SK-N-SH treated with all-trans-retinoic acid at 6 μM for 48 hours (cell line): ENCODE measurements around the gene KL.

Experiments
- ATAC-seq: fragments of 200-7000 bp; cut with Tn5 transposase; 3 replicates; pipeline ENCODE4 v1.9.1; 2020; ENCODE audit warnings: mild to moderate bottlenecking, moderate library complexity
- ARNTL ChIP-seq: fragments of 450-650 bp; formaldehyde crosslinking; IDR thresholded peaks from 2 replicates; pipeline ENCODE4 v1.5.0; 2020; ENCODE audit warnings: low read depth, mild to moderate bottlenecking, moderate library complexity, borderline replicate concordance
- BACH2 ChIP-seq: fragments of 250-450 bp; sonication (Bioruptor Pico); IDR thresholded peaks from 2 replicates; pipeline ENCODE4 v1.9.0; 2021; ENCODE audit warnings: mild to moderate bottlenecking, borderline replicate concordance
- ESRRG ChIP-seq: fragments of 250-450 bp; sonication (Bioruptor Pico); IDR thresholded peaks from 2 replicates; pipeline ENCODE4 v1.6.1; 2021; ENCODE audit warnings: mild to moderate bottlenecking
- GLIS3 ChIP-seq: fragments of 250-450 bp; sonication (Bioruptor Pico); IDR thresholded peaks from 2 replicates; pipeline ENCODE4 v1.5.0; 2020; ENCODE audit warnings: mild to moderate bottlenecking, moderate library complexity
- ISL1 ChIP-seq: fragments of 250-450 bp; sonication (Bioruptor Pico); IDR thresholded peaks from 2 replicates; pipeline ENCODE4 v2.1.2; 2022; ENCODE audit warnings: mild to moderate bottlenecking, moderate library complexity
- OSR1 ChIP-seq: fragments of 250-450 bp; sonication (Bioruptor Pico); IDR thresholded peaks from 2 replicates; pipeline ENCODE4 v1.8.0; 2022; ENCODE audit warnings: moderate library complexity, mild to moderate bottlenecking, inconsistent platforms
- PPARA ChIP-seq: fragments of 250-450 bp; sonication (Bioruptor Pico); IDR thresholded peaks from 2 replicates; pipeline ENCODE4 v1.5.0; 2020; ENCODE audit warnings: mild to moderate bottlenecking, borderline replicate concordance
- RARB ChIP-seq: fragments of 250-450 bp; sonication (Bioruptor Pico); IDR thresholded peaks from 2 replicates; pipeline ENCODE4 v1.8.0; 2021; ENCODE audit warnings: mild to moderate bottlenecking, moderate library complexity
- TCF4 ChIP-seq: fragments of 250-450 bp; sonication (Bioruptor Pico); IDR thresholded peaks from 2 replicates; pipeline ENCODE4 v1.8.0; 2021; ENCODE audit warnings: mild to moderate bottlenecking, moderate library complexity, borderline replicate concordance
- TOX ChIP-seq: fragments of 250-450 bp; sonication (Bioruptor Pico); IDR thresholded peaks from 2 replicates; pipeline ENCODE4 v1.8.0; 2021; ENCODE audit warnings: mild to moderate bottlenecking, moderate library complexity, borderline replicate concordance
- ZC3H10 ChIP-seq: fragments of 250-450 bp; sonication (Bioruptor Pico); IDR thresholded peaks from 2 replicates; pipeline ENCODE4 v1.5.1; 2021; ENCODE audit warnings: mild to moderate bottlenecking, moderate library complexity
- ZFP3 ChIP-seq: fragments of 250-450 bp; sonication (Bioruptor Pico); IDR thresholded peaks from 2 replicates; pipeline ENCODE4 v1.5.0; 2020; ENCODE audit warnings: mild to moderate bottlenecking, moderate library complexity
- ZFP30 ChIP-seq: fragments of 450-650 bp; formaldehyde crosslinking; IDR thresholded peaks from 2 replicates; pipeline ENCODE4 v1.5.0; 2022; ENCODE audit warnings: mild to moderate bottlenecking, moderate library complexity
- ZNF565 ChIP-seq: fragments of 450-650 bp; formaldehyde crosslinking; conservative IDR thresholded peaks from 2 replicates; pipeline ENCODE4 v1.5.0; 2020; ENCODE audit warnings: low read depth, mild to moderate bottlenecking, moderate library complexity
- ZNF70 ChIP-seq: fragments of 450-650 bp; formaldehyde crosslinking; IDR thresholded peaks from 2 replicates; pipeline ENCODE4 v1.5.0; 2020; ENCODE audit warnings: mild to moderate bottlenecking, moderate library complexity
- ZNF8 ChIP-seq: fragments of 450-650 bp; formaldehyde crosslinking; IDR thresholded peaks from 2 replicates; pipeline ENCODE4 v1.5.0; 2020; ENCODE audit warnings: mild to moderate bottlenecking, moderate library complexity
- TF ChIP-seq, protein P1 (sequence below): fragments of 250-450 bp; sonication (Bioruptor Pico); IDR thresholded peaks from 2 replicates; pipeline ENCODE4 v1.8.0; 2020; ENCODE audit warnings: mild to moderate bottlenecking, moderate library complexity, borderline replicate concordance
- TF ChIP-seq, protein P2 (sequence below): fragments of 250-450 bp; sonication (Bioruptor Pico); IDR thresholded peaks from 2 replicates; pipeline ENCODE4 v1.8.0; 2021; ENCODE audit warnings: low read depth, mild to moderate bottlenecking, moderate library complexity, borderline replicate concordance
- TF ChIP-seq, protein P3 (sequence below): fragments of 250-450 bp; sonication (Bioruptor Pico); IDR thresholded peaks from 2 replicates; pipeline ENCODE4 v1.5.1; 2020; ENCODE audit warnings: low read depth, mild to moderate bottlenecking, moderate library complexity
- TF ChIP-seq, protein P4 (sequence below): fragments of 250-450 bp; sonication (Bioruptor Pico); IDR thresholded peaks from 2 replicates; pipeline ENCODE4 v1.5.0; 2020; ENCODE audit warnings: mild to moderate bottlenecking, moderate library complexity
- TF ChIP-seq, protein P5 (sequence below): fragments of 250-450 bp; sonication (Bioruptor Pico); IDR thresholded peaks from 2 replicates; pipeline ENCODE4 v1.5.1; 2021; ENCODE audit warnings: mild to moderate bottlenecking, moderate library complexity

KL gene

DNA sequence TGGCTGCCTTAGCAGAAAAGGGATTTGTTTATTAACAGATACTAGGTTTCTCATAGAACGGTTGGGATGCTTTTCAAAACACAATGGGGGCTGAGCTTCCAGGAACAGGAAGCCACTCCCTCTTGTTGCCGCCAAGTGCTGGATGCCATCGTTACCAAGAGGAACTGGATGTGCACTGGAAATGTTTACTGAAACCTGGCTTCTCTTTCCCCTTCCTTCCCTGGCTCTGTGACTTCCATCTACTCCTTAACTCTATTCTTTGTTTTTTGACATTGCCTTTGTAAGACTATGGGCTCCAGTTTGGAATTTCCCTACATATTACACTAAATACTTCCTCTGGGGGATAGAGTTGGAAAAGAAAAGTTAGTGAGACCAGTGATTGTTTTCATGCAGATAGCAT is 11.7 kb upstream of the KL start (continued):
- no peak for TF ChIP-seq PPARA (CRISPR knock-in tag)
- TF ChIP-seq GLIS3 (CRISPR knock-in tag), result no peak
- TF ChIP-seq BACH2 (CRISPR knock-in tag), result no peak
- TF ChIP-seq ZC3H10 (CRISPR knock-in tag), result no peak

DNA sequence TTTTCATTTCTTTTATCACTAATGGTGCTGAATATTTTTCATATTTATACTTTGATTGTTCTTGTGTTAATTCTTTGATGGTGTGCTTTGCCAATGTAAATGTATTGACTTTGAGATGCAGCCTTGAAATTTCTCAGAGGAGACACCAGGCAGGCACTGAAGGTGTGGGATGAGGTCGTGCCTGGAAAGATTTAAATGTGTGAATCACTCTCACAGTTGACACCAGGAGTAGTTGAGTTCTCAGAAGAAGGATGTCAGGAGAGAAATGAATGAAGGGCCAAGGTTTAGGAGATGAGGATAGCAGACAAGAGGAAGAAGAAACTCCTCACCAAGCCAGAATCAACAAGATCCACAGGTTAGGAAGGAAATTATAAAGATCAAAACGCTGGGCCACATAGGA is 10.1 kb upstream of the KL start:
- TF ChIP-seq ZNF8, result no peak
- TF ChIP-seq, protein P1, sequence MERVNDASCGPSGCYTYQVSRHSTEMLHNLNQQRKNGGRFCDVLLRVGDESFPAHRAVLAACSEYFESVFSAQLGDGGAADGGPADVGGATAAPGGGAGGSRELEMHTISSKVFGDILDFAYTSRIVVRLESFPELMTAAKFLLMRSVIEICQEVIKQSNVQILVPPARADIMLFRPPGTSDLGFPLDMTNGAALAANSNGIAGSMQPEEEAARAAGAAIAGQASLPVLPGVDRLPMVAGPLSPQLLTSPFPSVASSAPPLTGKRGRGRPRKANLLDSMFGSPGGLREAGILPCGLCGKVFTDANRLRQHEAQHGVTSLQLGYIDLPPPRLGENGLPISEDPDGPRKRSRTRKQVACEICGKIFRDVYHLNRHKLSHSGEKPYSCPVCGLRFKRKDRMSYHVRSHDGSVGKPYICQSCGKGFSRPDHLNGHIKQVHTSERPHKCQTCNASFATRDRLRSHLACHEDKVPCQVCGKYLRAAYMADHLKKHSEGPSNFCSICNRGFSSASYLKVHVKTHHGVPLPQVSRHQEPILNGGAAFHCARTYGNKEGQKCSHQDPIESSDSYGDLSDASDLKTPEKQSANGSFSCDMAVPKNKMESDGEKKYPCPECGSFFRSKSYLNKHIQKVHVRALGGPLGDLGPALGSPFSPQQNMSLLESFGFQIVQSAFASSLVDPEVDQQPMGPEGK (CRISPR knock-in tag), result no peak
- TF ChIP-seq ISL1, result no peak
- TF ChIP-seq, protein P2, sequence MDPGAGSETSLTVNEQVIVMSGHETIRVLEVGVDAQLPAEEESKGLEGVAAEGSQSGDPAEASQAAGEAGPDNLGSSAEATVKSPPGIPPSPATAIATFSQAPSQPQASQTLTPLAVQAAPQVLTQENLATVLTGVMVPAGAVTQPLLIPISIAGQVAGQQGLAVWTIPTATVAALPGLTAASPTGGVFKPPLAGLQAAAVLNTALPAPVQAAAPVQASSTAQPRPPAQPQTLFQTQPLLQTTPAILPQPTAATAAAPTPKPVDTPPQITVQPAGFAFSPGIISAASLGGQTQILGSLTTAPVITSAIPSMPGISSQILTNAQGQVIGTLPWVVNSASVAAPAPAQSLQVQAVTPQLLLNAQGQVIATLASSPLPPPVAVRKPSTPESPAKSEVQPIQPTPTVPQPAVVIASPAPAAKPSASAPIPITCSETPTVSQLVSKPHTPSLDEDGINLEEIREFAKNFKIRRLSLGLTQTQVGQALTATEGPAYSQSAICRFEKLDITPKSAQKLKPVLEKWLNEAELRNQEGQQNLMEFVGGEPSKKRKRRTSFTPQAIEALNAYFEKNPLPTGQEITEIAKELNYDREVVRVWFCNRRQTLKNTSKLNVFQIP (CRISPR knock-in tag), result no peak
- TF ChIP-seq GLIS3 (CRISPR knock-in tag), result no peak
- TF ChIP-seq PPARA (CRISPR knock-in tag), result no peak
- TF ChIP-seq TCF4 (CRISPR knock-in tag), result no peak
- TF ChIP-seq ZNF565, result no peak
- ATAC-seq, result no peak

DNA sequence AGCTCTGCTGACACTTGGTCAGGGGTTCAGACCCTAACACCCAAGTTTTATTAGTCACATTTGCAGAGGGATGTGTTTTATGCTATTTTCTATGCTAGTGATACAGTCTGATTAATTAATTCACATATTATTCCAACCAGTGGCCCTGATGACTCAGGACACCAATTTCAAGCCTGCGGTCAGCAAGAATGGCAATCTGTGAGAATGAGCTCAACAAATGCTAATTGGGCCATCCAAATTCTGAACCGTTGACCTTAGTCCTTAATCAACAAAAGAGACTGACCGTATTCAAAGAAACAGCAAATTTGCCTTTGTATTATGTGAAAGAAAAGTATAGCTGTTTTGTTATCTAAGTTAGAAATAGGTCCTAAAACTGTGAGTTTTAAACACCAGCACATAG is 9.6 kb upstream of the KL start:
- TF ChIP-seq ZFP30 (no peak), TOX (CRISPR knock-in tag) (no peak), ZNF70 (CRISPR knock-in tag) (no peak), GLIS3 (CRISPR knock-in tag) (no peak), ARNTL (CRISPR knock-in tag) (no peak), TCF4 (CRISPR knock-in tag) (no peak), BACH2 (CRISPR knock-in tag) (no peak), OSR1 (CRISPR knock-in tag) (no peak), RARB (CRISPR knock-in tag) (no peak), ZC3H10 (CRISPR knock-in tag) (no peak), PPARA (CRISPR knock-in tag) (no peak), ISL1 (no peak), ESRRG (CRISPR knock-in tag) (no peak), ZNF8 (no peak), ZFP3 (CRISPR knock-in tag) (no peak)
- TF ChIP-seq, protein P3, sequence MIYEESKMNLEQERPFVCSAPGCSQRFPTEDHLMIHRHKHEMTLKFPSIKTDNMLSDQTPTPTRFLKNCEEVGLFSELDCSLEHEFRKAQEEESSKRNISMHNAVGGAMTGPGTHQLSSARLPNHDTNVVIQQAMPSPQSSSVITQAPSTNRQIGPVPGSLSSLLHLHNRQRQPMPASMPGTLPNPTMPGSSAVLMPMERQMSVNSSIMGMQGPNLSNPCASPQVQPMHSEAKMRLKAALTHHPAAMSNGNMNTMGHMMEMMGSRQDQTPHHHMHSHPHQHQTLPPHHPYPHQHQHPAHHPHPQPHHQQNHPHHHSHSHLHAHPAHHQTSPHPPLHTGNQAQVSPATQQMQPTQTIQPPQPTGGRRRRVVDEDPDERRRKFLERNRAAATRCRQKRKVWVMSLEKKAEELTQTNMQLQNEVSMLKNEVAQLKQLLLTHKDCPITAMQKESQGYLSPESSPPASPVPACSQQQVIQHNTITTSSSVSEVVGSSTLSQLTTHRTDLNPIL (CRISPR knock-in tag), result no peak
- TF ChIP-seq, protein P4, sequence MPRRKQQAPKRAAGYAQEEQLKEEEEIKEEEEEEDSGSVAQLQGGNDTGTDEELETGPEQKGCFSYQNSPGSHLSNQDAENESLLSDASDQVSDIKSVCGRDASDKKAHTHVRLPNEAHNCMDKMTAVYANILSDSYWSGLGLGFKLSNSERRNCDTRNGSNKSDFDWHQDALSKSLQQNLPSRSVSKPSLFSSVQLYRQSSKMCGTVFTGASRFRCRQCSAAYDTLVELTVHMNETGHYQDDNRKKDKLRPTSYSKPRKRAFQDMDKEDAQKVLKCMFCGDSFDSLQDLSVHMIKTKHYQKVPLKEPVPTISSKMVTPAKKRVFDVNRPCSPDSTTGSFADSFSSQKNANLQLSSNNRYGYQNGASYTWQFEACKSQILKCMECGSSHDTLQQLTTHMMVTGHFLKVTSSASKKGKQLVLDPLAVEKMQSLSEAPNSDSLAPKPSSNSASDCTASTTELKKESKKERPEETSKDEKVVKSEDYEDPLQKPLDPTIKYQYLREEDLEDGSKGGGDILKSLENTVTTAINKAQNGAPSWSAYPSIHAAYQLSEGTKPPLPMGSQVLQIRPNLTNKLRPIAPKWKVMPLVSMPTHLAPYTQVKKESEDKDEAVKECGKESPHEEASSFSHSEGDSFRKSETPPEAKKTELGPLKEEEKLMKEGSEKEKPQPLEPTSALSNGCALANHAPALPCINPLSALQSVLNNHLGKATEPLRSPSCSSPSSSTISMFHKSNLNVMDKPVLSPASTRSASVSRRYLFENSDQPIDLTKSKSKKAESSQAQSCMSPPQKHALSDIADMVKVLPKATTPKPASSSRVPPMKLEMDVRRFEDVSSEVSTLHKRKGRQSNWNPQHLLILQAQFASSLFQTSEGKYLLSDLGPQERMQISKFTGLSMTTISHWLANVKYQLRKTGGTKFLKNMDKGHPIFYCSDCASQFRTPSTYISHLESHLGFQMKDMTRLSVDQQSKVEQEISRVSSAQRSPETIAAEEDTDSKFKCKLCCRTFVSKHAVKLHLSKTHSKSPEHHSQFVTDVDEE (CRISPR knock-in tag), result no peak
- TF ChIP-seq, protein P2 (CRISPR knock-in tag), result no peak
- TF ChIP-seq, protein P5, sequence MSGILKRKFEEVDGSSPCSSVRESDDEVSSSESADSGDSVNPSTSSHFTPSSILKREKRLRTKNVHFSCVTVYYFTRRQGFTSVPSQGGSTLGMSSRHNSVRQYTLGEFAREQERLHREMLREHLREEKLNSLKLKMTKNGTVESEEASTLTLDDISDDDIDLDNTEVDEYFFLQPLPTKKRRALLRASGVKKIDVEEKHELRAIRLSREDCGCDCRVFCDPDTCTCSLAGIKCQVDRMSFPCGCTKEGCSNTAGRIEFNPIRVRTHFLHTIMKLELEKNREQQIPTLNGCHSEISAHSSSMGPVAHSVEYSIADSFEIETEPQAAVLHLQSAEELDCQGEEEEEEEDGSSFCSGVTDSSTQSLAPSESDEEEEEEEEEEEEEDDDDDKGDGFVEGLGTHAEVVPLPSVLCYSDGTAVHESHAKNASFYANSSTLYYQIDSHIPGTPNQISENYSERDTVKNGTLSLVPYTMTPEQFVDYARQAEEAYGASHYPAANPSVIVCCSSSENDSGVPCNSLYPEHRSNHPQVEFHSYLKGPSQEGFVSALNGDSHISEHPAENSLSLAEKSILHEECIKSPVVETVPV (CRISPR knock-in tag), result no peak
- TF ChIP-seq, all 23 proteins: peak for 0
- no peak for ATAC-seq
